DOHH2 (cell line): ENCODE measurements around the gene TTC39A.

Source experiments
- EZH2phosphoT487 ChIP-seq: fragments of 200-600 bp; sonication (generic); IDR thresholded peaks from 2 replicates; pipeline ENCODE4 v1.6.1; 2017; ENCODE audit warnings: borderline replicate concordance, mild to moderate bottlenecking, antibody characterized with exemption, low read length, moderate library complexity, mixed read lengths
- TF ChIP-seq, protein P1 (sequence below): fragments of 200-600 bp; sonication (generic); IDR thresholded peaks from one replicate; pipeline ENCODE4 v1.5.1; 2014; ENCODE audit warnings: antibody characterized with exemption, mild to moderate bottlenecking, low read depth, low read length; ENCODE audit not compliant: poor library complexity, severe bottlenecking

DNA sequence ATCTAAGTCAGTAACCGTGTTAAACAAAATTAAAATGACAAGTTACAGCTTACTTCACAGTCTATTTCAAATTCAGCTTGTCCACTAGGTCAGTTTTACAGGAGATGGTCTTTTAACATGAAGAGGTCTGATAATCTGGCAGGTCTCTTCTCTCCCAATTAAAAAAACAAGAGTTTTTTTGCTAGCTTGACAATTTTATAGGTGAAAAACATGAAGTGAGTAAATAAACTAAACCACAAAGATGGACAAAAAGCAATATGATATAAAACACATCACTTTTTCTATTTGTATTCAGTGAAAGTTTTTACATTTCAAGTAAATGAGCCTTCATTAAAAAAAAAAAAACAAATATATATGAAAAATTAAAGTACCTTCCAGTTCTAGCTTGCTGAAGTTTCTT is 25.0 kb upstream of the TTC39A start:
- no peak for TF ChIP-seq EZH2phosphoT487
- TF ChIP-seq, protein P1, sequence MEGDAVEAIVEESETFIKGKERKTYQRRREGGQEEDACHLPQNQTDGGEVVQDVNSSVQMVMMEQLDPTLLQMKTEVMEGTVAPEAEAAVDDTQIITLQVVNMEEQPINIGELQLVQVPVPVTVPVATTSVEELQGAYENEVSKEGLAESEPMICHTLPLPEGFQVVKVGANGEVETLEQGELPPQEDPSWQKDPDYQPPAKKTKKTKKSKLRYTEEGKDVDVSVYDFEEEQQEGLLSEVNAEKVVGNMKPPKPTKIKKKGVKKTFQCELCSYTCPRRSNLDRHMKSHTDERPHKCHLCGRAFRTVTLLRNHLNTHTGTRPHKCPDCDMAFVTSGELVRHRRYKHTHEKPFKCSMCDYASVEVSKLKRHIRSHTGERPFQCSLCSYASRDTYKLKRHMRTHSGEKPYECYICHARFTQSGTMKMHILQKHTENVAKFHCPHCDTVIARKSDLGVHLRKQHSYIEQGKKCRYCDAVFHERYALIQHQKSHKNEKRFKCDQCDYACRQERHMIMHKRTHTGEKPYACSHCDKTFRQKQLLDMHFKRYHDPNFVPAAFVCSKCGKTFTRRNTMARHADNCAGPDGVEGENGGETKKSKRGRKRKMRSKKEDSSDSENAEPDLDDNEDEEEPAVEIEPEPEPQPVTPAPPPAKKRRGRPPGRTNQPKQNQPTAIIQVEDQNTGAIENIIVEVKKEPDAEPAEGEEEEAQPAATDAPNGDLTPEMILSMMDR: no peak
